ENCODE data around the gene MDFI.

The MDFI gene

GRCh38 chr6:41656002-41656691 is 17.9 kb downstream of the MDFI start:
- peak; percentile 61 for DNase-seq (ENCODE audit: low read depth)
- H3K4me3 ChIP-seq (replicated peaks; ENCODE audit: low read depth, low read length): no peak overlapping the region
- TF ChIP-seq, protein P1, sequence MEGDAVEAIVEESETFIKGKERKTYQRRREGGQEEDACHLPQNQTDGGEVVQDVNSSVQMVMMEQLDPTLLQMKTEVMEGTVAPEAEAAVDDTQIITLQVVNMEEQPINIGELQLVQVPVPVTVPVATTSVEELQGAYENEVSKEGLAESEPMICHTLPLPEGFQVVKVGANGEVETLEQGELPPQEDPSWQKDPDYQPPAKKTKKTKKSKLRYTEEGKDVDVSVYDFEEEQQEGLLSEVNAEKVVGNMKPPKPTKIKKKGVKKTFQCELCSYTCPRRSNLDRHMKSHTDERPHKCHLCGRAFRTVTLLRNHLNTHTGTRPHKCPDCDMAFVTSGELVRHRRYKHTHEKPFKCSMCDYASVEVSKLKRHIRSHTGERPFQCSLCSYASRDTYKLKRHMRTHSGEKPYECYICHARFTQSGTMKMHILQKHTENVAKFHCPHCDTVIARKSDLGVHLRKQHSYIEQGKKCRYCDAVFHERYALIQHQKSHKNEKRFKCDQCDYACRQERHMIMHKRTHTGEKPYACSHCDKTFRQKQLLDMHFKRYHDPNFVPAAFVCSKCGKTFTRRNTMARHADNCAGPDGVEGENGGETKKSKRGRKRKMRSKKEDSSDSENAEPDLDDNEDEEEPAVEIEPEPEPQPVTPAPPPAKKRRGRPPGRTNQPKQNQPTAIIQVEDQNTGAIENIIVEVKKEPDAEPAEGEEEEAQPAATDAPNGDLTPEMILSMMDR (IDR thresholded peaks at IDR 0.05; ENCODE audit: low read length, missing control alignments): no peak

DNA sequence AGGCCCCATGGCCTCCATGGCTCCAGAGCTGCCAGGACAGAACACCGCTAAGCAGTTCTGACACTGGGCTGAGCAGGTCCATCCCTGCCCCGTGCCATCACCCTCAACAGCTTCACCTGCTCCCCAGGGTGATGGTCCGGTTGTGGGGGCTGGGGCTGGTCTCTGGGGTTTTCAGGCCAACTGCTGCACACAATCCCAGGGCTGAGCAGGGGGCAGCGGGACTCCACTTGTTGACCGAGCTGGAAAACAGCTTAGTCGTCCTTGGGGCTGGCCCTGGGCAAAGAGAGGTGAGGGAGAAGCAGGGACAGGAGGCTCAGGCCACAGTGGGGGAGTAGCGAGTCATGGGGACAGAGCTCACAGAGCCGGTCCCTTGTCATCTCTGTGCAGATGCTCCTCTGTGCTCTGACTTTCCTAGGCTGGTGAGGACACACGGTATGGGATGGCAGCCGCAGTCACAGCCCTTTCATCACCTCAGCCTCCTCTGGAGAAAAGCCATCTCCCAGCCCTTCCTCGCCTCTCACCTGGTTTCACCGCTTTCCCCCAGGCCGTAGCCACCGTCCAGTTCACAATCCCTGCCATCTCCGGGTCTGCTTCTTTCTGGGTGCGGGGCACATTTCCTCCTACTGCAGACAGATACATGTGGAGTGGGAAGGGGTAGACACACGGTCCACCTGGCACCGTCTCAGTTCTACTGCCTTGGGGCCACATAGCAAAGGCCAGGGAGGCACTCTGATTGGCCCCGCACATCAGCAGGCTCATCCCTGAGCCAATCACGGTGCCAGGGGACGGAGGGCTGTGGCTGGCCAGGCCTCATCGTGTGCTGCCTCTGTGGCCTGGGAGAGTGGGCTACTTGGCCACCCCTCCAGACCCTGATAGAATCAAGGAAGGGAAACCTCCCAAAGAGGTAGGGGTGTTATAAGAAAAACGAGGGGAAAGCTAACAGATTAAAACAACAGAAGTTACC is 19.1 kb downstream of the MDFI start:
- DNase-seq (ENCODE audit: low read depth): no peak
- TF ChIP-seq, protein P1 (IDR thresholded peaks at IDR 0.05; ENCODE audit: low read length, missing control alignments): no peak
- H3K4me3 ChIP-seq (replicated peaks; ENCODE audit: low read depth, low read length): no peak overlapping the region

- TF ChIP-seq, protein P1 (IDR thresholded peaks at IDR 0.05; ENCODE audit: low read length, missing control alignments): no peak
- H3K4me3 ChIP-seq (replicated peaks; ENCODE audit: low read depth, low read length): no peak overlapping the region
- DNase-seq (ENCODE audit: low read depth): no peak
Observed at GRCh38 chr6:41658636-41659035, 20.4 kb downstream of the MDFI start.

DNA sequence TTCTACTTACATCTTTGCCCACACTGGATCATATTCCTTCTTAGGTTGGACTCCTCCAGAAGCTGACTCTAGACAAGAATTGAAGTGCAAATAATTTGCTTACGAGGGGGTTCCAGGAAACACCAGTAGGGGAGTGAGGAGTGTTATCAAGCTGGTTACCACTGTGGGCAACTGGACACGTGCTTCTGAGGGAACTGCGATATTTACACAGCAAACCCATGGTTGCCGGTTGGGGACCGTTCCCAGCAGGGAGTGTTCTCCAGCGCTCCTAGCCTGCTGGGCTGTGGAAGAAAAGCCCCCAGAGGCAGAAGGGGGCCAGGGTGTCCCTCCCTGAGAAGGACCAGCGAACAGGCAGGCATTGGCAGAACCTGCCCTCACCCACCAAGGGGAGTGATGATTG is 21.7 kb downstream of the MDFI start:
- no peak for DNase-seq (ENCODE audit: low read depth)
- no peak overlapping the region for H3K4me3 ChIP-seq (replicated peaks; ENCODE audit: low read depth, low read length)
- TF ChIP-seq, protein P1 (IDR thresholded peaks at IDR 0.05; ENCODE audit: low read length, missing control alignments): no peak

DNA sequence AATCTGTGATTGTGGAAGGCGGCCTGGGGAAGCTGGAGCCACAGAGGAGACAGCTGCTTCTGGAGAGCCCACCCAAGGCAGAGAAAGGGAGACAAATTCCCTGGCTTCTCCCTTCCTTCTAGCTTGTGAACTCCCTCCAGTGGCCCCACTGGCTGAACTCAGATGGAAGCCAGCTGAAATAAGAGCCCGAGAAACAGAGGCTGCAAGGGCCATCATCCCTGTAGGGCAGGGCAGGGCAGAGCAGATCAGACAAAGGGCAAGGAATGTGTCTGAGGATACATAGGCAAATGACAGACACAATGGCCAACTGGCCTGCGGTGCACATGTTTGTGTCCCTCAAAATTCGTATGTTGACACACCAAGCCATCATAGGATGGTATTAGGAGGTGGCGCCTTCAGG is 25.3 kb downstream of the MDFI start:
- DNase-seq (ENCODE audit: low read depth): no peak
- H3K4me3 ChIP-seq (replicated peaks; ENCODE audit: low read depth, low read length): no peak overlapping the region
- TF ChIP-seq, protein P1 (IDR thresholded peaks at IDR 0.05; ENCODE audit: low read length, missing control alignments): no peak

GRCh38 chr6:41664271-41664670 is 26.0 kb downstream of the MDFI start:
- TF ChIP-seq, protein P1 (IDR thresholded peaks at IDR 0.05; ENCODE audit: low read length, missing control alignments): no peak
- DNase-seq (ENCODE audit: low read depth): no peak
- H3K4me3 ChIP-seq (replicated peaks; ENCODE audit: low read depth, low read length): no peak overlapping the region
